GM15510 (cell line): ENCODE measurements around the gene CEACAM4.

Experiments
- POLR2A ChIP-seq: IDR thresholded peaks from 3 replicates; pipeline ENCODE4 v1.6.1; 2011; ENCODE audit warnings: borderline replicate concordance; ENCODE audit not compliant: insufficient read length; ENCODE audit errors: extremely low read depth

CEACAM4 gene

GRCh38 chr19:41577833-41578232 lies 49.0 kb downstream of the CEACAM4 start:
- no peak for TF ChIP-seq POLR2A

- TF ChIP-seq POLR2A = no peak
Measured at GRCh38 chr19:41577144-41577830, 49.6 kb downstream of the CEACAM4 start.

- peak; percentile 35 for TF ChIP-seq POLR2A
Measured at GRCh38 chr19:41575998-41576397, 50.9 kb downstream of the CEACAM4 start, which contains the start of gene CEACAM21. CEACAM21 (plus strand) TSS chr19:41576166; CDS start chr19:41576275, 109 bp downstream.

- TF ChIP-seq POLR2A = no peak
Measured at GRCh38 chr19:41570639-41571112, 56.2 kb downstream of the CEACAM4 start.

GRCh38 chr19:41570179-41570578 lies 56.7 kb downstream of the CEACAM4 start:
- TF ChIP-seq POLR2A = peak; percentile 7

GRCh38 chr19:41569481-41570150 lies 57.3 kb downstream of the CEACAM4 start:
- TF ChIP-seq POLR2A = no peak
